ENCODE results near the gene SUSD4. TPM values are rescaled to one million over a fixed set of nuclear protein-coding genes. Genes with fewer than 3 reads are reported as not detected.
A peak's percentile ranks its signal among the peaks of the same experiment; 100 is the strongest.

The SUSD4 gene
- total and polyA plus RNA-seq, 9 of the 15 experiments (the other 6 are each of a cell fraction or from before 2014, with no cell fraction given), result 0.06 to 1.7 (median 0.09) TPM; not detected in 4

- TF ChIP-seq, protein P1, sequence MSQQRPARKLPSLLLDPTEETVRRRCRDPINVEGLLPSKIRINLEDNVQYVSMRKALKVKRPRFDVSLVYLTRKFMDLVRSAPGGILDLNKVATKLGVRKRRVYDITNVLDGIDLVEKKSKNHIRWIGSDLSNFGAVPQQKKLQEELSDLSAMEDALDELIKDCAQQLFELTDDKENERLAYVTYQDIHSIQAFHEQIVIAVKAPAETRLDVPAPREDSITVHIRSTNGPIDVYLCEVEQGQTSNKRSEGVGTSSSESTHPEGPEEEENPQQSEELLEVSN (IDR thresholded peaks at IDR 0.05; ENCODE audit: borderline replicate concordance in 1 of 2, extremely low read depth in 1 of 2, insufficient read depth in 1 of 2, insufficient read length in 1 of 2, low read depth in 1 of 2, low read length in 1 of 2, poor library complexity in 1 of 2, severe bottlenecking in 1 of 2), result peak in 1 of 2 experiments; percentile 3
- peak; percentile 28; the same call in 1 of the 2 replicates for TF ChIP-seq TEAD4 (IDR thresholded peaks at IDR 0.05; ENCODE audit: low read length)
- no peak for TF ChIP-seq TEAD4 (CRISPR knock-in tag; IDR thresholded peaks at IDR 0.05; ENCODE audit: borderline replicate concordance)
- TF ChIP-seq PHF8 (IDR thresholded peaks at IDR 0.05; ENCODE audit: borderline replicate concordance, low read length), result no peak
- peak; percentile 69 for TF ChIP-seq ZFX (CRISPR knock-in tag; IDR thresholded peaks at IDR 0.05)
Measured at GRCh38 chr1:223203694-223204093, 160.3 kb downstream of the SUSD4 start (continued).

- CTCF ChIA-PET (ENCODE audit: low intra/inter-chr PET ratio), result no interaction called here
- DNase-seq (ENCODE audit: extremely low read depth in 1 of 4, low spot score in 3 of 4) (no peak), ATAC-seq (no peak), FAIRE-seq (no peak)
- no peaks in the 10 kb centered on the region for H3K79me2 ChIP-seq (ENCODE audit: control insufficient read depth, insufficient read depth, low read length)
- no peak overlapping the region for H3K27ac ChIP-seq (ENCODE audit: extremely low read depth, low read depth, low read length)
- H3K9me3 ChIP-seq (replicated peaks; ENCODE audit: control insufficient read depth, insufficient read depth, low read depth, low read length), result no peaks in the 10 kb centered on the region
- no peak overlapping the region for H3K4me2 ChIP-seq (ENCODE audit: insufficient read depth, low read length)
- no TSS peak for BruUV-seq (replicated peaks)
- no peaks in the 10 kb centered on the region; a peak in 1 of 5 replicates for H3K27me3 ChIP-seq (ENCODE audit: control insufficient read depth in 2 of 2, insufficient read depth in 2 of 2, low read length in 2 of 2)
- in situ Hi-C loops (cut with MboI), result no loop called here
- peaks cover 2 to 6% of the 10 kb centered on the region in 2 experiments; a peak in 3 of 5 replicates for H3K4me1 ChIP-seq (replicated peaks in 1 of 2; ENCODE audit: control insufficient read depth in 2 of 2, insufficient read depth in 2 of 2, low read length in 2 of 2)
- intact Hi-C loops (cut with micrococcal nuclease), result no loop called here
- 0 out of 4 replicates have a peak overlapping the region, but pooled peaks of 1 of the 2 experiments have one; percentile 65 for H3K9ac ChIP-seq (ENCODE audit: insufficient read depth in 1 of 2, low read depth in 2 of 2, low read length in 2 of 2)
- POLR2A ChIA-PET, result interaction anchor here (1.2 kb wide), 1 partner anchor 10 kb away, joined by 3 read pairs; no protein-coding TSS in a partner anchor
- H4K20me1 ChIP-seq (replicated peaks; ENCODE audit: control insufficient read depth, insufficient read depth, low read length), result no peaks in the 10 kb centered on the region
- no peaks in the 10 kb centered on the region for H3K36me3 ChIP-seq (ENCODE audit: control insufficient read depth, insufficient read depth, low read length)
- peak overlapping the region; percentile 79 for H2AFZ ChIP-seq (ENCODE audit: low read depth, low read length)
- 72% methylated on average over 9 of the region's 9 CpGs for WGBS (ENCODE audit: insufficient coverage, low coverage, missing lambda C conversion rate)
- H3K4me3 ChIP-seq, result no peak overlapping the region
- H3K9me1 ChIP-seq (ENCODE audit: control insufficient read depth, insufficient read depth, low read length), result no peaks in the 10 kb centered on the region
- no peak for TF ChIP-seq PHF8 (IDR thresholded peaks at IDR 0.05; ENCODE audit: borderline replicate concordance, low read length)
- no peak for TF ChIP-seq TCF3 (CRISPR knock-in tag; IDR thresholded peaks at IDR 0.05)
- no peak for TF ChIP-seq SIRT6 (IDR thresholded peaks at IDR 0.05; ENCODE audit: low read depth, low read length)
- TF ChIP-seq, protein P2, sequence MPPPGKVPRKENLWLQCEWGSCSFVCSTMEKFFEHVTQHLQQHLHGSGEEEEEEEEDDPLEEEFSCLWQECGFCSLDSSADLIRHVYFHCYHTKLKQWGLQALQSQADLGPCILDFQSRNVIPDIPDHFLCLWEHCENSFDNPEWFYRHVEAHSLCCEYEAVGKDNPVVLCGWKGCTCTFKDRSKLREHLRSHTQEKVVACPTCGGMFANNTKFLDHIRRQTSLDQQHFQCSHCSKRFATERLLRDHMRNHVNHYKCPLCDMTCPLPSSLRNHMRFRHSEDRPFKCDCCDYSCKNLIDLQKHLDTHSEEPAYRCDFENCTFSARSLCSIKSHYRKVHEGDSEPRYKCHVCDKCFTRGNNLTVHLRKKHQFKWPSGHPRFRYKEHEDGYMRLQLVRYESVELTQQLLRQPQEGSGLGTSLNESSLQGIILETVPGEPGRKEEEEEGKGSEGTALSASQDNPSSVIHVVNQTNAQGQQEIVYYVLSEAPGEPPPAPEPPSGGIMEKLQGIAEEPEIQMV (tag; conservative IDR thresholded peaks at IDR 0.05; ENCODE audit: low read depth), result no peak
Measured at GRCh38 chr1:223203034-223203408, 161.0 kb downstream of the SUSD4 start.

Data from K562 (cell line).